ENCODE data around the gene FRK. TPM values are rescaled to one million over a fixed set of nuclear protein-coding genes. Genes with fewer than 3 reads are reported as not detected.
"Not testable (repeated sequence)": the region's sequence is repeated elsewhere in the genome, so short reads cannot be mapped to it uniquely, and the experiment has no call there.

FRK gene
- total RNA-seq, 4 donors from 2014 or later = 0.59 to 3.2 (median 2.0) TPM

DNA sequence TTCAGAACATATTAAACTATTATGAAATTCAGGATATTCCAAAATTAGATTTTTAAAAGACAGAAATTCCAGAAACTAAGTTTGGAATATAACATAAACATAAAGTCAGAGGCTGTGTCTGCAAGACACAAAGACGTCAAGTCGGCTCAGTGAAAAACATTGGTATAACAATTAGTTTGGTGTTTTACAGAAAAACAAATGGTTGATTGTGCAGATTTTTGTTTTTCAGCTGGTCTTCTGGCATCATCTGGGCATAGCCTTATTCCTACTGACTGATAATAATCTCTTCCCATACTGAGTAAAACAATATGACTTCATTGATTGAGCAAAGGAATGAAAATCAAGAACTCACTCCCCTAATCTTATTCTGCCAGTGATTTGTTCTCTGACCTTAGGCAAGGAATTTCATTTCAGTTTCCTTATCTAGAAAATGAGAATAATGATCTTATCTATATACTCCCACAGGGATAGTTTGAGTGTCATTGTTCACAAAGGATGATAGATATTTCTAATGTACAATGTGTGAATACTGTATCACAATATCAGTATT lies 84.3 kb downstream of the FRK start:
- H3K4me3 ChIP-seq (ENCODE audit: low read depth, poor library complexity, severe bottlenecking) = no peak overlapping the region
- no peak for DNase-seq (ENCODE audit: low spot score in 2 of 2)
- intact Hi-C loops (cut with DNase I; ENCODE audit: low total_unique reads) = no loop called here
- 88 to 92% methylated on average over 2 of the region's 2 CpGs for WGBS, 2 donors
- no peak for TF ChIP-seq POLR2A (IDR thresholded peaks at IDR 0.05)
- TF ChIP-seq, protein P1, sequence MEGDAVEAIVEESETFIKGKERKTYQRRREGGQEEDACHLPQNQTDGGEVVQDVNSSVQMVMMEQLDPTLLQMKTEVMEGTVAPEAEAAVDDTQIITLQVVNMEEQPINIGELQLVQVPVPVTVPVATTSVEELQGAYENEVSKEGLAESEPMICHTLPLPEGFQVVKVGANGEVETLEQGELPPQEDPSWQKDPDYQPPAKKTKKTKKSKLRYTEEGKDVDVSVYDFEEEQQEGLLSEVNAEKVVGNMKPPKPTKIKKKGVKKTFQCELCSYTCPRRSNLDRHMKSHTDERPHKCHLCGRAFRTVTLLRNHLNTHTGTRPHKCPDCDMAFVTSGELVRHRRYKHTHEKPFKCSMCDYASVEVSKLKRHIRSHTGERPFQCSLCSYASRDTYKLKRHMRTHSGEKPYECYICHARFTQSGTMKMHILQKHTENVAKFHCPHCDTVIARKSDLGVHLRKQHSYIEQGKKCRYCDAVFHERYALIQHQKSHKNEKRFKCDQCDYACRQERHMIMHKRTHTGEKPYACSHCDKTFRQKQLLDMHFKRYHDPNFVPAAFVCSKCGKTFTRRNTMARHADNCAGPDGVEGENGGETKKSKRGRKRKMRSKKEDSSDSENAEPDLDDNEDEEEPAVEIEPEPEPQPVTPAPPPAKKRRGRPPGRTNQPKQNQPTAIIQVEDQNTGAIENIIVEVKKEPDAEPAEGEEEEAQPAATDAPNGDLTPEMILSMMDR (IDR thresholded peaks at IDR 0.05) = no peak

DNA sequence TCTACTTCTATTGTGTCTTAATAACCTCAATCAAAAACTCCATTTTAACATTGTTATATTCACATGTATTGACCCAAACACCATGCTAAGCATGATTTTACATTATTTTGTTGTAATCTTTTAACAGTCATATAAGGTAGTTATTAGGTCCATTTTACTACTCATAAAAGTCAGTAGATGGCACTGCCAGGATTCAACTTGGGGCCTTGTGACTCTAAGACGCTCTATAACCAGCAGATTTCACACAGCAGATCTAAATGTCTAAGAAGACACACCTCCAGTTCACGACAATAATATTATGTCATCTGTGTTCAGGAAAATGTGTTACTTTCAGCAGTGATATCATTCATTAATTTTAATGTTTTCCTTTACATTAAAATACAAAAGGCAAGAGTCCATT lies 88.0 kb downstream of the FRK start:
- TF ChIP-seq POLR2A (IDR thresholded peaks at IDR 0.05) = no peak
- TF ChIP-seq, protein P1 (IDR thresholded peaks at IDR 0.05) = no peak
- H3K4me3 ChIP-seq (ENCODE audit: low read depth, poor library complexity, severe bottlenecking) = no peak overlapping the region
- intact Hi-C loops (cut with DNase I; ENCODE audit: low total_unique reads) = no loop called here
- 81 to 96% methylated on average over 2 of the region's 2 CpGs for WGBS, 2 donors
- DNase-seq (ENCODE audit: low spot score in 2 of 2) = no peak

DNA sequence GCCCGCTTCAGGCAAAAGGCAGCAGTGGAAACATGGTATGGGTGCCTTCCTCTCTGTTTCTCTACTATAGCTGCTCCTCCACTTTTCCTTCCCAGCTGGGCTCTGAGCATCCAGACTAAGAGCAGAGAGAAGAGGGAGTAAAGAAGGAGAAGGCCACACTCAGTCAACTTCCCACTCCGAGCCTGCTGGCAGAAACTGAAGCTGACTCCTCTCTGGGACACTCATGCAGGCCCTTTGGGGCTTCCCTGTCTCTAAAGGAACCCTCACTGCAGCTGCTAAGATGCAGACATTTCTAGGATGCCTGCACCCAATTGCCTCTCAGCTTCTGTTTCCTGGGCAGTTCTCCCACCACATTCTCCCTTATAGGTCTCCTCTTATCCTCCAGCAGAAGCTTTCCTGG lies 88.9 kb downstream of the FRK start:
- TF ChIP-seq, protein P1 (IDR thresholded peaks at IDR 0.05) = no peak
- TF ChIP-seq POLR2A (IDR thresholded peaks at IDR 0.05) = no peak
- WGBS, 2 donors = 88 to 91% methylated on average over 2 of the region's 2 CpGs
- peak in 1 of 2 donors; percentile 72 for DNase-seq (ENCODE audit: low spot score in 2 of 2)
- H3K4me3 ChIP-seq (ENCODE audit: low read depth, poor library complexity, severe bottlenecking) = no peak overlapping the region
- intact Hi-C loops (cut with DNase I; ENCODE audit: low total_unique reads) = no loop called here

DNA sequence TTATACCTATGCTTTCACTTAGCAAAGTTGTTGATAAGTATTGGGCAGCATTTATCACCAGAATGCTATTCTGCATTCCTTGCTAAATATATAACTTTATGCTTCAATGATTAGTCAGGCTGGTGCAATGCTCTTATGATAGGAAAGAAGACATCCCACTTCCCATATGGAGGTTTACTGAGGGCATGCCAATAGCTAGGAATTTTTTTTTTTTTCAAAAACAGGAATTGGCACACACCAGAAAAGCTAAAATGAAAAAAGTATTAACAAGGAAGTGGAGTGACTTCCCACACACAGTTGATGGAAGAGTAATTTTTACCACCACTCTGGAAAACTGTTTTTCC lies 90.8 kb downstream of the FRK start:
- no peak for DNase-seq (ENCODE audit: low spot score in 2 of 2)
- intact Hi-C loops (cut with DNase I; ENCODE audit: low total_unique reads) = no loop called here
- TF ChIP-seq, protein P1 (IDR thresholded peaks at IDR 0.05) = no peak
- TF ChIP-seq POLR2A (IDR thresholded peaks at IDR 0.05) = no peak
- no peak overlapping the region for H3K4me3 ChIP-seq (ENCODE audit: low read depth, poor library complexity, severe bottlenecking)

DNA sequence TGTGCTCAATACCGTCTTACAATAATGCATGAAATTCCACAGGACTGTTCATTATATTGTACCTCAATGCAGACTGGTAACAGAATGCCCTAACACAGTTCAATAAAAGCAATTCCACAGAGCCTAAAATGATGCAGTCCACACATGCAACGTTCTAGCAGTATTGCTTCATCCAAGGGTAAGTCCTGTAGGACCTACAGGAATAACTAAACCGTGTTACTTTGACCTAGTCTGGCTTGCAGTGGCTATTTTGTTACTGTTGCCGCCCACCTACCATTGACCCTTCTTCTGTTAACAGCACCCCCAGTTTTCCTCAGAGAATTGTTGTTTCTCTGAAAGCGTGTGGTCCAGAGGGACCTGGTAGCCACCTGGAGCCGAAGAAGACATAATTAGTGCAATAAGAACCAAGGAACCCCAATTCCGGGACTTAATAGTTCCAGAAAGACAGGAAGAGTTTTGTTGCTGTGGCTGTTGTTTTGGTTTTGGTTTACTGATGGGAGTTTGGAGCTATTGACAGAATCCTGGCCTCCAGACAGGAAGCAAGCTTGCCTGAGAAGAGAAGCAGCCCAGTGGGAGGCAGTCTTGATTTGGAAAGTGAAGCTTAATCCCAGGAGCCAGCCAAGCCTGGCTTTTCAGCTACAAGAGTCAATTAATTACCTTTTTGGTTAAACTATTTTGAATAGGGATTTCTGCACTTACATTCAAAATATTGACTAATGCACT lies 91.3 kb downstream of the FRK start:
- no peak for DNase-seq (ENCODE audit: low spot score in 2 of 2)
- TF ChIP-seq POLR2A (IDR thresholded peaks at IDR 0.05) = no peak
- TF ChIP-seq, protein P1 (IDR thresholded peaks at IDR 0.05) = no peak
- no peak overlapping the region for H3K4me3 ChIP-seq (ENCODE audit: low read depth, poor library complexity, severe bottlenecking)
- intact Hi-C loops (cut with DNase I; ENCODE audit: low total_unique reads) = no loop called here
- 78 to 84% methylated on average over 7 of the region's 7 CpGs for WGBS, 2 donors

DNA sequence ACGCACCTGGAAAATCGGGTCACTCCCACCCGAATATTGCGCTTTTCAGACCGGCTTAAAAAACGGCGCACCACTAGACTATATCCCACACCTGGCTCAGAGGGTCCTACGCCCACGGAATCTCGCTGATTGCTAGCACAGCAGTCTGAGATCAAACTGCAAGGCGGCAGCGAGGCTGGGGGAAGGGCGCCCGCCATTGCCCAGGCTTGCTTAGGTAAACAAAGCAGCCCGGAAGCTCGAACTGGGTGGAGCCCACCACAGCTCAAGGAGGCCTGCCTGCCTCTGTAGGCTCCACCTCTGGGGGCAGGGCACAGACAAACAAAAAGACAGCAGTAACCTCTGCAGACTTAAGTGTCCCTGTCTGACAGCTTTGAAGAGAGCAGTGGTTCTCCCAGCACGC lies 100.4 kb downstream of the FRK start:
- intact Hi-C loops (cut with DNase I; ENCODE audit: low total_unique reads); H3K4me3 ChIP-seq (ENCODE audit: low read depth, poor library complexity, severe bottlenecking); DNase-seq (ENCODE audit: low spot score in 2 of 2): not testable (repeated sequence)
- 89 to 91% methylated on average over 14 of the region's 17 CpGs for WGBS, 2 donors

Data from lower leg skin (tissue), 4 donors.